D721Med (cell line): ENCODE measurements around the gene ATP7B.

ENCODE experiments used
- DNase-seq: peaks from one replicate; pipeline ENCODE4 v3.0.0; 2011; ENCODE audit warnings: low spot score; ENCODE audit not compliant: insufficient read length
- FAIRE-seq: peaks from 2 replicates; lab custom pipeline; 2011; peaks lifted over from hg19 to GRCh38; lab: Jason Lieb, UNC
- TF ChIP-seq, protein P1 (sequence below): IDR thresholded peaks from 2 replicates; pipeline ENCODE4 v1.5.1; 2012; ENCODE audit warnings: mild to moderate bottlenecking, control low read depth; ENCODE audit not compliant: insufficient read depth; ENCODE audit errors: missing control alignments

The ATP7B gene

DNA sequence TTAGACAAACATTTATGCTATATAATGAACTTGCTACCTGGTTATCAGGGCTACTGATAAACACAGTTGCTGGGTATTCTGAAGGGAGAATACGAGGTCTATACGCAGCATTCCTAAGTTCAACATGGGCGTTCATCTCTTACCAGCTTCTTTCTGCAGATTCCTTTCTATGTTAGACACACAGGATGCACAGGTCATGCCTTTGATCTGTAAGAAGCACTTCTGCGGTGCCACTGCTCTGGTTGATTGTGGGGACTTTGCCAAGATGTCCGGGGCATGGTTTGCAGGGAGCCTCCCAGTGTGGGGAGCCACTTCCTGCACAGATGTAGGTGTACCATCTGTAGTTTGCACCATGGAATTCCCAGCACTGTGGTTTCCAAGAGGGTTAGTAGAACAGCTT lies 40.9 kb downstream of the ATP7B start:
- no peak for DNase-seq
- TF ChIP-seq, protein P1, sequence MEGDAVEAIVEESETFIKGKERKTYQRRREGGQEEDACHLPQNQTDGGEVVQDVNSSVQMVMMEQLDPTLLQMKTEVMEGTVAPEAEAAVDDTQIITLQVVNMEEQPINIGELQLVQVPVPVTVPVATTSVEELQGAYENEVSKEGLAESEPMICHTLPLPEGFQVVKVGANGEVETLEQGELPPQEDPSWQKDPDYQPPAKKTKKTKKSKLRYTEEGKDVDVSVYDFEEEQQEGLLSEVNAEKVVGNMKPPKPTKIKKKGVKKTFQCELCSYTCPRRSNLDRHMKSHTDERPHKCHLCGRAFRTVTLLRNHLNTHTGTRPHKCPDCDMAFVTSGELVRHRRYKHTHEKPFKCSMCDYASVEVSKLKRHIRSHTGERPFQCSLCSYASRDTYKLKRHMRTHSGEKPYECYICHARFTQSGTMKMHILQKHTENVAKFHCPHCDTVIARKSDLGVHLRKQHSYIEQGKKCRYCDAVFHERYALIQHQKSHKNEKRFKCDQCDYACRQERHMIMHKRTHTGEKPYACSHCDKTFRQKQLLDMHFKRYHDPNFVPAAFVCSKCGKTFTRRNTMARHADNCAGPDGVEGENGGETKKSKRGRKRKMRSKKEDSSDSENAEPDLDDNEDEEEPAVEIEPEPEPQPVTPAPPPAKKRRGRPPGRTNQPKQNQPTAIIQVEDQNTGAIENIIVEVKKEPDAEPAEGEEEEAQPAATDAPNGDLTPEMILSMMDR = no peak
- no peak for FAIRE-seq

DNA sequence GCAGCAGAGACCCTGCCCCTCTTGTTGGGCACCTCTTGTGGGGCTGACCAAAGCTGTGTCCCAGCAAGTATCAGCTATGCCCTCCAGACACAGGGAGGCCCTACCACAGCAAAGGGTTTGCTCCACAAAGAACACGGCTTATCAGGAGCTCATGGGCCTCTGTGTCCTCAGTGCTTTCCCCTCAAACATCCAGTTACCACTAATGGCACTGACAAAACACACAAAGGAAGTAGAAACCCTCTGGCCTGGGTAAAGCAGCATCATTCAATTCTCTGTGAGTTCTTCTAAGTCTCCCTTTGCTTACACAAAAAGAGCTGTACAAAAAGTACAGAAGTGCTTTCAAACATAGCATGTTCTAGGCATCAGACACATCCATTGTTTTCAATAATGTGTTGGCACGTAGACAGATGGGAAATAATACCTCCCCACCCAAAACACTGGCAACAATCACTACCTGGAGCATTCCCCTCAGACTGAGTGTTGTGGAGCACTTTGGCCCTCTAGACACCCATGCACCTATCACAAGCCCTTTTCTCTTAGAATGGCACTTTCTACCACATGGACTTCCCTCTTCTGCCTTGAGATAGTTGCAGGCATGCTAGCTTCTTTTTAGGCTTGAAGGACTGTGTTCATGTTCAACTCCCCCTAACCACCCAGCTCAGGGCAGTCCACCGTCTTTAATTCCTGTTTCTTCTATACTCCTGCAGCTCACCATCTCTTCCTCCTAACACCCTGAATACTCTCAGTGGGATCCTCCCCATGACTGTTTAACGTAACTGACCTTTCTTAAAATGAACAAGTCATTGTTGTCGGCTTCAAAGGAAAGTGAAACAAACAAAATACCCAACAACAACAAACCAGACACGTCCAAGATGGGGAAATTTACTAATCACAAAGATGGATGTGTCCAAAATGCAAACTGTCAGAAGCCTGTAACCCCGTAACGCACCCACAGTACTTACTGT lies 43.5 kb downstream of the ATP7B start:
- TF ChIP-seq, protein P1 = no peak
- no peak for DNase-seq
- FAIRE-seq = no peak

DNA sequence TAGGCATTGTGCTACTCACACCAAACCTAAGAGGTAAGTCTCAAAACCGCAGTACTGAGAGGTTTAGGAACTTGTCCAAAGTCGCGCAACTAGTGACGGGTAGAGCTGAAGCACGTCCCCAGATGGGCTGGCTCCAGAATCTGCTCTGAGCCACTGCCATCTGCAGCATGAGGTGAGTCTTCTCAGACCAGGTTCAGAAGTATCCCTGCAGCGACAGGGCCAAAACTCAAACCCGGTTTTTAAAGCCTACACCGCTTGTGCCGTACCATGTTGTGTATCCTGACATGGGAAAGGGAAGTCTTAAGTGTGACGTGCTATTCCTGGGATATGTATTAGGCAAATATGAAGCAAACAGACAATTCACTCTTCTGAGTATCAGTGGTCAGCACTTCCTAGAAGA lies 45.1 kb downstream of the ATP7B start:
- TF ChIP-seq, protein P1 = no peak
- FAIRE-seq (no peak), DNase-seq (no peak)

DNA sequence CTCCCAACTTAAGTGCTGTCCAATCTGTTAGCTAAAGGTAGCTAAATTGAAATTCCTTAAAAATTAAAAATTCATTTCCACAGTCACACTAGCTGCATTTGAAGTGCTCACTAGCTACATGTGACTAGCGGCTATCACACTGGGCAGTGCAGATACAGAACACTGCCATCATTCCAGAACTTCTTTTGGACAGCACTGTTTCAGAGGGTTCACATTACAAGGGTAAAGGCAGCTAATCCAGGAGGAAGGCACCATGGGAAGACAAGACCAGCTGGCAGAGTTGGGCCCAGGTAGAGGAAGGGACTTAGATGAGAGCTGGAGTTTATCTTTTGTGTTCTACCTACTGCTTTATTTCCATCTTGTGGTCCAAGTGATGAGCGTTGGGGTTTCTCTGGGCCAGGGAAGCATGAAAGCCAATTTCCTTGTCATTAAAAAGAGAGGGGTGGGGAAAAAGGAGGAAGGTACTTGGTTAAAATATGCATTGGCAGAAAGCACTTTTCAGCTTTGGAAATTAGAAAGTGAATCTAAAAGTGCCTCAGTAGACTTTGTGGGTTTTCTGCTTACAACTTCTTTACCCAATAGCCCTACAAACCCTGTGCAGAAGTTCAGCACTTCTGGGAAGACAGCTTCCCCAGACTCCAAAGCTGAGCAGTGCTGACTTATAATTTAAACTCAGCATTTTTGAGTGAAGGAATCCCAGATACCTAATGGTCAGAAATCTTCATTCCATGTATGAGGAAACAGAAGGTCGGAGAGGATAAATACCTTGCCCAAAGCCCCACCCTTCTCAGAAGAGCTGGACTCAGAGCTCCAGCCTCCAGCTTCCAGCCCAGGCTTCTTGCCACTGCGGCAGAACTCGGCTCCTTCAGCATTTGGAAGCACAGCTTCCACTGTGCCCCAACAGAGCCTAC lies 49.5 kb downstream of the ATP7B start:
- no peak for DNase-seq
- no peak for FAIRE-seq
- TF ChIP-seq, protein P1 = no peak

DNA sequence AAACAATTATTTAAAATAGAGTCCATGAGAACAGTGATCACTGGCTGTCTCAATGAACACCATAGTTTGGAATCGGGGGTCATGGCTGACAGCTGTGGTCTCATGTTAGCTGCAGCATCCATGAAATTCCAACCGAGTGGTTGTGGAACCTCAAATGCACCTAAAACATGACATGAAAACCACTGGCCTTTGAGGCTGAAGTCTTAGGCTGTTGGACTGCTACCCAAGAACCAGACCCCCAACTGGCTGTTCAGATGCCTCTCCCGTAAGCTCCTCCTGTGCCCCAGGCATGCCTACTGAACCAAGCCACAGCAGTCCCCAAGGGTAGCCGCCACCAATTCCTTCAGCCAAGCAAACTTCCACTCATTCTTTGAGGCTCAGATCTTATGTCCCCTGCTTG lies 50.5 kb downstream of the ATP7B start:
- FAIRE-seq (no peak), DNase-seq (no peak)
- TF ChIP-seq, protein P1 = no peak

DNA sequence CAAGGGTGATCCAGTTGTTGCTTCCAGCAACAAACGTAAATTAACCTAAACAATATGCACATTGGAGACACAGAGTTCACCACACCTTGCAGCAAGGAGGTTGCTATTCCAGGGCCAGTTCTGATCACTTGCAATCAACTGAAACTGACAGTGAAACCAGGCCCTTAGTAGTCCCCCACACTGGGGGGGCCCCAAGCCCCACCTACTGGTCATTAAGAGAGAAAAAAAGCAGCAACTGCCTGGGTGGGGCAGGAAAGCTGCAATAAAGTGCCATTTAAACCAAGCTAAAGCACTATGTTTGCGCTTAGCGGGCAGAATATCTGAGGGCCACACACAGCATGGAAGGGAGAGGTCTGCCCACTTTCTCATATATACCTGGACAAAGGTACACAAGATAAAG lies 51.5 kb downstream of the ATP7B start:
- FAIRE-seq (no peak), DNase-seq (no peak)
- TF ChIP-seq, protein P1 = no peak
